HG03378 (cell line): ENCODE data around the gene GLCCI1.
A peak's percentile ranks its signal among the peaks of the same experiment; 100 is the strongest.

Source experiments
- ATAC-seq: cut with Tn5 transposase; IDR thresholded peaks from one replicate; pipeline ENCODE4 v1.9.1; 2021; ENCODE audit warnings: mild to moderate bottlenecking, moderate library complexity; ENCODE audit not compliant: unreplicated experiment

Gene GLCCI1

GRCh38 chr7:8126601-8127167 is 158.1 kb downstream of the GLCCI1 start:
- no peak for ATAC-seq

GRCh38 chr7:8128449-8129317 is 160.1 kb downstream of the GLCCI1 start:
- ATAC-seq: no peak

- no peak for ATAC-seq
Observed at GRCh38 chr7:8129318-8129659, 160.7 kb downstream of the GLCCI1 start.

GRCh38 chr7:8130663-8131062 is 162.1 kb downstream of the GLCCI1 start:
- no peak for ATAC-seq

GRCh38 chr7:8131694-8132605 is 163.4 kb downstream of the GLCCI1 start:
- peak; percentile 36 for ATAC-seq

- peak; percentile 21 for ATAC-seq
Observed at GRCh38 chr7:8133188-8133848, 164.7 kb downstream of the GLCCI1 start.

- peak; percentile 79 for ATAC-seq
Observed at GRCh38 chr7:8134089-8134733, 165.6 kb downstream of the GLCCI1 start.

- no peak for ATAC-seq
Observed at GRCh38 chr7:8135417-8135816, 166.8 kb downstream of the GLCCI1 start.

GRCh38 chr7:8136051-8136730 is 167.6 kb downstream of the GLCCI1 start:
- ATAC-seq: no peak
